Neural cell (in vitro differentiated cells): ENCODE measurements around the gene ZBTB7A. TPM values are rescaled to one million over a fixed set of nuclear protein-coding genes. Genes with fewer than 3 reads are reported as not detected.

ENCODE experiments used
- H2AFZ ChIP-seq: fragments of 200-600, 300-800 bp; sonication (generic), shearing (Covaris generic); 2 replicates; pipeline ENCODE4 v1.6.0; 2014; ENCODE audit warnings: low read depth, mild to moderate bottlenecking, antibody characterized with exemption, low read length, moderate library complexity
- H3F3A ChIP-seq: fragments of 200-600 bp; shearing (Covaris generic); 2 replicates; pipeline ENCODE4 v1.6.1; 2016; ENCODE audit warnings: mild to moderate bottlenecking, moderate library complexity, mixed read lengths, antibody characterized with exemption, low read length; ENCODE audit not compliant: insufficient read depth, poor library complexity, severe bottlenecking
- H3K27ac ChIP-seq: fragments of 200-600, 300-800 bp; sonication (generic), shearing (Covaris generic); 2 replicates; pipeline ENCODE4 v1.5.1; 2014; ENCODE audit warnings: mild to moderate bottlenecking, low read length, moderate library complexity
- H3K27me3 ChIP-seq: fragments of 300-800, 200-600 bp; sonication (generic), shearing (Covaris generic); 2 replicates; pipeline ENCODE4 v1.6.0; 2014; ENCODE audit warnings: mild to moderate bottlenecking, low read depth, low read length, moderate library complexity; ENCODE audit not compliant: insufficient read depth
- H3K36me3 ChIP-seq: fragments of 300-800, 200-600 bp; sonication (generic), shearing (Covaris generic); 2 replicates; pipeline ENCODE4 v1.5.1; 2014; ENCODE audit warnings: mild to moderate bottlenecking, antibody characterized with exemption, low read length, moderate library complexity; ENCODE audit not compliant: insufficient read depth
- H3K4me2 ChIP-seq: fragments of 300-800, 200-600 bp; sonication (generic), shearing (Covaris generic); 2 replicates; pipeline ENCODE4 v1.6.0; 2014; ENCODE audit warnings: mild to moderate bottlenecking, low read length
- H3K4me3 ChIP-seq: fragments of 300-800, 200-600 bp; sonication (generic), shearing (Covaris generic); 2 replicates; pipeline ENCODE4 v1.5.1; 2014; ENCODE audit warnings: mild to moderate bottlenecking, low read length, moderate library complexity
- H3K79me2 ChIP-seq: fragments of 200-600 bp; shearing (Covaris generic); replicated peaks from 2 replicates; pipeline ENCODE4 v1.6.0; 2014; ENCODE audit warnings: mild to moderate bottlenecking, low read length, moderate library complexity; ENCODE audit not compliant: insufficient read depth
- H3K9ac ChIP-seq: fragments of 300-800, 200-600 bp; sonication (generic), shearing (Covaris generic); 2 replicates; pipeline ENCODE4 v1.6.1; 2016; ENCODE audit warnings: mild to moderate bottlenecking, low read length, mixed read lengths
- H3K9me2 ChIP-seq: fragments of 200-600 bp; shearing (Covaris generic); 2 replicates; pipeline ENCODE4 v1.6.1; 2016; ENCODE audit warnings: mild to moderate bottlenecking, low read length, mixed read lengths; ENCODE audit not compliant: insufficient read depth
- H3K9me3 ChIP-seq: fragments of 200-600, 300-800 bp; sonication (generic), shearing (Covaris generic); 2 replicates; pipeline ENCODE4 v1.6.1; 2016; ENCODE audit warnings: mild to moderate bottlenecking, mixed run types, low read length, moderate library complexity, mixed read lengths
- H4K20me1 ChIP-seq: fragments of 200-600 bp; shearing (Covaris generic); 2 replicates; pipeline ENCODE4 v1.6.1; 2016; ENCODE audit warnings: mild to moderate bottlenecking, mixed run types; ENCODE audit not compliant: insufficient read depth
- EP300 ChIP-seq: fragments of 450-650 bp; conservative IDR thresholded peaks from 2 replicates; pipeline ENCODE4 v1.6.1; 2014; ENCODE audit warnings: antibody characterized with exemption, mild to moderate bottlenecking, moderate library complexity; ENCODE audit not compliant: poor library complexity, severe bottlenecking
- EZH2 ChIP-seq: fragments of 200-600, 300-800 bp; shearing (Covaris generic), sonication (generic); IDR thresholded peaks from 2 replicates; pipeline ENCODE4 v1.6.1; 2014; ENCODE audit warnings: antibody characterized with exemption, low read length, borderline replicate concordance, mild to moderate bottlenecking; ENCODE audit not compliant: insufficient read depth, poor library complexity, severe bottlenecking
- MXI1 ChIP-seq: fragments of 450-650 bp; conservative IDR thresholded peaks from 2 replicates; pipeline ENCODE4 v1.6.1; 2014; ENCODE audit warnings: antibody characterized with exemption, mild to moderate bottlenecking; ENCODE audit not compliant: poor library complexity, severe bottlenecking
- POLR2AphosphoS5 ChIP-seq: IDR thresholded peaks from 2 replicates; pipeline ENCODE4 v1.6.1; 2012
- RAD21 ChIP-seq: fragments of 450-650 bp; conservative IDR thresholded peaks from 2 replicates; pipeline ENCODE4 v1.6.1; 2014; ENCODE audit warnings: antibody characterized with exemption, mild to moderate bottlenecking, moderate library complexity
- SMC3 ChIP-seq: fragments of 450-650 bp; conservative IDR thresholded peaks from 2 replicates; pipeline ENCODE4 v1.6.1; 2014; ENCODE audit warnings: antibody characterized with exemption, mild to moderate bottlenecking, moderate library complexity; ENCODE audit not compliant: poor library complexity
- TAF1 ChIP-seq: IDR thresholded peaks from 2 replicates; pipeline ENCODE4 v1.6.1; 2012; ENCODE audit warnings: low read depth
- polyA plus RNA-seq: library from polyadenylated mRNA; depleted of rRNA; stranded (reverse); fragments of >200 nt; gene quantifications from 2 replicates; pipeline ENCODE4 v1.2.3, GENCODE V29; 2014
- TF ChIP-seq, protein P1 (sequence below): fragments of 450-650 bp; IDR thresholded peaks from 2 replicates; pipeline ENCODE4 v1.5.1; 2014; ENCODE audit warnings: antibody characterized with exemption, mild to moderate bottlenecking, moderate library complexity; ENCODE audit not compliant: poor library complexity, severe bottlenecking
- TF ChIP-seq, protein P2 (sequence below): IDR thresholded peaks from 2 replicates; pipeline ENCODE4 v1.6.1; 2012; ENCODE audit warnings: borderline replicate concordance

ZBTB7A gene
- polyA plus RNA-seq, 1 donor from 2014 or later, result 1.7 TPM

DNA sequence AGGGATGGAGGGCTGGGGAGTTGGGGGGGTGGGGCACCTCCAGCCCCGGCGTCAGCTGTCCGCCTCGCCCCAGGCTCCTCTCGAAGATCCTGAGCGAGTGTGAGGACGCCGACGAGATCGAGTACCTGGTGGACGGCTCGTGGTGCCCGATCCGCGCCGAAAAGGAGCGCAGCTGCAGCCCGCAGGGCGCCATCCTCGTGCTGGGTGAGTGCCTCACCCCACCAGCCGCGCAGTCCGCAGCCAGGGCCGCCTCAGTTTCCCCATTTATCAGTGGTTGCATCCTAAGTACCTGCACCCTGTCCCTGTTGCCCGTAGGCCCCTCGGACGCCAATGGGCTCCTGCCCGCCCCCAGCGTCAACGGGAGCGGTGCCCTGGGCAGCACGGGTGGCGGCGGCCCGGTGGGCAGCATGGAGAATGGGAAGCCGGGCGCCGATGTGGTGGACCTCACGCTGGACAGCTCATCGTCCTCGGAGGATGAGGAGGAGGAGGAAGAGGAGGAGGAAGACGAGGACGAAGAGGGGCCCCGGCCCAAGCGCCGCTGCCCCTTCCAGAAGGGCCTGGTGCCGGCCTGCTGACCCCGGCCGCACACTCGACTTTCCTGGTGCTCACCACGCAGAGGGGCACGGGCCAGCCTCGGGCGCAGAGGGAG lies 29.3 kb downstream of the ZBTB7A start:
- Histone ChIP-seq H3K79me2 (no peaks in the 10 kb centered on the region), H3K9me2 (no peaks in the 10 kb centered on the region), H3K9me3 (no peaks in the 10 kb centered on the region), H3K27ac (no peak overlapping the region), H3K27me3 (no peaks in the 10 kb centered on the region), H3K4me3 (no peak overlapping the region), H3K4me2 (no peak overlapping the region), H3K36me3 (no peaks in the 10 kb centered on the region), H3F3A (no peaks in the 10 kb centered on the region), H3K9ac (no peak overlapping the region), H2AFZ (no peak overlapping the region), H4K20me1 (no peaks in the 10 kb centered on the region)
- no peak for TF ChIP-seq RAD21
- no peak for TF ChIP-seq MXI1
- TF ChIP-seq, protein P1, sequence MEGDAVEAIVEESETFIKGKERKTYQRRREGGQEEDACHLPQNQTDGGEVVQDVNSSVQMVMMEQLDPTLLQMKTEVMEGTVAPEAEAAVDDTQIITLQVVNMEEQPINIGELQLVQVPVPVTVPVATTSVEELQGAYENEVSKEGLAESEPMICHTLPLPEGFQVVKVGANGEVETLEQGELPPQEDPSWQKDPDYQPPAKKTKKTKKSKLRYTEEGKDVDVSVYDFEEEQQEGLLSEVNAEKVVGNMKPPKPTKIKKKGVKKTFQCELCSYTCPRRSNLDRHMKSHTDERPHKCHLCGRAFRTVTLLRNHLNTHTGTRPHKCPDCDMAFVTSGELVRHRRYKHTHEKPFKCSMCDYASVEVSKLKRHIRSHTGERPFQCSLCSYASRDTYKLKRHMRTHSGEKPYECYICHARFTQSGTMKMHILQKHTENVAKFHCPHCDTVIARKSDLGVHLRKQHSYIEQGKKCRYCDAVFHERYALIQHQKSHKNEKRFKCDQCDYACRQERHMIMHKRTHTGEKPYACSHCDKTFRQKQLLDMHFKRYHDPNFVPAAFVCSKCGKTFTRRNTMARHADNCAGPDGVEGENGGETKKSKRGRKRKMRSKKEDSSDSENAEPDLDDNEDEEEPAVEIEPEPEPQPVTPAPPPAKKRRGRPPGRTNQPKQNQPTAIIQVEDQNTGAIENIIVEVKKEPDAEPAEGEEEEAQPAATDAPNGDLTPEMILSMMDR, result no peak
- no peak for TF ChIP-seq SMC3
- no peak for TF ChIP-seq TAF1
- TF ChIP-seq, protein P2, sequence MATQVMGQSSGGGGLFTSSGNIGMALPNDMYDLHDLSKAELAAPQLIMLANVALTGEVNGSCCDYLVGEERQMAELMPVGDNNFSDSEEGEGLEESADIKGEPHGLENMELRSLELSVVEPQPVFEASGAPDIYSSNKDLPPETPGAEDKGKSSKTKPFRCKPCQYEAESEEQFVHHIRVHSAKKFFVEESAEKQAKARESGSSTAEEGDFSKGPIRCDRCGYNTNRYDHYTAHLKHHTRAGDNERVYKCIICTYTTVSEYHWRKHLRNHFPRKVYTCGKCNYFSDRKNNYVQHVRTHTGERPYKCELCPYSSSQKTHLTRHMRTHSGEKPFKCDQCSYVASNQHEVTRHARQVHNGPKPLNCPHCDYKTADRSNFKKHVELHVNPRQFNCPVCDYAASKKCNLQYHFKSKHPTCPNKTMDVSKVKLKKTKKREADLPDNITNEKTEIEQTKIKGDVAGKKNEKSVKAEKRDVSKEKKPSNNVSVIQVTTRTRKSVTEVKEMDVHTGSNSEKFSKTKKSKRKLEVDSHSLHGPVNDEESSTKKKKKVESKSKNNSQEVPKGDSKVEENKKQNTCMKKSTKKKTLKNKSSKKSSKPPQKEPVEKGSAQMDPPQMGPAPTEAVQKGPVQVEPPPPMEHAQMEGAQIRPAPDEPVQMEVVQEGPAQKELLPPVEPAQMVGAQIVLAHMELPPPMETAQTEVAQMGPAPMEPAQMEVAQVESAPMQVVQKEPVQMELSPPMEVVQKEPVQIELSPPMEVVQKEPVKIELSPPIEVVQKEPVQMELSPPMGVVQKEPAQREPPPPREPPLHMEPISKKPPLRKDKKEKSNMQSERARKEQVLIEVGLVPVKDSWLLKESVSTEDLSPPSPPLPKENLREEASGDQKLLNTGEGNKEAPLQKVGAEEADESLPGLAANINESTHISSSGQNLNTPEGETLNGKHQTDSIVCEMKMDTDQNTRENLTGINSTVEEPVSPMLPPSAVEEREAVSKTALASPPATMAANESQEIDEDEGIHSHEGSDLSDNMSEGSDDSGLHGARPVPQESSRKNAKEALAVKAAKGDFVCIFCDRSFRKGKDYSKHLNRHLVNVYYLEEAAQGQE, result no peak
- no peak for TF ChIP-seq POLR2AphosphoS5
- TF ChIP-seq EZH2, result no peak
- no peak for TF ChIP-seq EP300

DNA sequence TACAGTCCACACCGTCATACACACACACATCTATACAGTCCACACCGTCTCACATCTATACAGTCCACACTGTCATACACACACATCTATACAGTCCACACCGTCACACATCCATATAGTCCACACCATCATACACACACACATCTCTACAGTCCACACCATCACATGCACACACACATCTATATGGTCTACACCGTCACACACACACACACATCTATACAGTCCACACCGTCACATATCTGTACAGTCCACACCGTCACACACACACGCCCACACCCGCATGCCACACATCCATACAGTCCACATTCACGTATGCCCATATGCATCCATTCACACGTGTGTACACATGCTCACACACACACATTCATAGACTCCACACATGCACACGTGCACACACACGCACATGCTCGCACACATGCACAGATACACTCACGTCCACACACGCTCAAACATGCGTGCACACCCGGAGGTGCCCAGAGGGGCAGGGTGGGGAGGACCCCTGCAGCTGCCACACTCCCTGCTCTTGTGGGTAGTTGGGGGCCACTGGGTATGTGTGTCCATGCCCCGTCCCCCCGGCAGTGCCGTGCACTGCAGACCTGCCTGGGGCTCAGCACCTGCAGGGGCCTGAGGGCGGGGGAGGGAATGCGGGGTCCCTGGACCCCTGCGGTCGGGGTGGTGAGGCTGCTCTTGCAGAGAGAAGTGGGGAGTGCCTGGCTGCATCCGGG lies 30.0 kb downstream of the ZBTB7A start:
- no peaks in the 10 kb centered on the region for H3K79me2 ChIP-seq
- no peaks in the 10 kb centered on the region for H4K20me1 ChIP-seq
- no peak overlapping the region for H3K9ac ChIP-seq
- no peak overlapping the region for H2AFZ ChIP-seq
- H3K27me3 ChIP-seq, result no peaks in the 10 kb centered on the region
- no peak overlapping the region for H3K27ac ChIP-seq
- TF ChIP-seq TAF1, result no peak
- TF ChIP-seq MXI1, result no peak
- no peak for TF ChIP-seq EZH2
- H3K4me2 ChIP-seq, result no peak overlapping the region
- H3K4me3 ChIP-seq, result no peak overlapping the region
- H3F3A ChIP-seq, result no peaks in the 10 kb centered on the region
- H3K36me3 ChIP-seq, result no peaks in the 10 kb centered on the region
- no peaks in the 10 kb centered on the region for H3K9me2 ChIP-seq
- no peaks in the 10 kb centered on the region for H3K9me3 ChIP-seq
